SK-N-MC (cell line): Measurements from ENCODE around the gene DLX2.

Experiments used
- EZH2 ChIP-seq: fragments of 200-600 bp; sonication (generic); IDR thresholded peaks from one replicate; pipeline ENCODE4 v1.6.1; 2017; ENCODE audit warnings: antibody characterized with exemption
- FOXP2 ChIP-seq: optimal IDR thresholded peaks from 2 replicates; pipeline ENCODE3; 2011; ENCODE audit warnings: mild to moderate bottlenecking, moderate library complexity; ENCODE audit not compliant: insufficient read depth; ENCODE audit errors: extremely low read length, control extremely low read depth
- POLR2AphosphoS5 ChIP-seq: IDR thresholded peaks from 2 replicates; pipeline ENCODE4 v1.6.1; 2012; ENCODE audit warnings: mild to moderate bottlenecking, low read depth, low read length, borderline replicate concordance

- no peak for TF ChIP-seq EZH2
- no peak for TF ChIP-seq POLR2AphosphoS5
- TF ChIP-seq FOXP2, result no peak
Measured at GRCh38 chr2:172098287-172098649, 4.4 kb downstream of the DLX2 start.
